ENCODE data around the gene NEK6. TPM values are rescaled to one million over a fixed set of nuclear protein-coding genes. Genes with fewer than 3 reads are reported as not detected.

NEK6 gene
- total RNA-seq, 1 donor from 2014 or later, result 15.7 TPM

DNA sequence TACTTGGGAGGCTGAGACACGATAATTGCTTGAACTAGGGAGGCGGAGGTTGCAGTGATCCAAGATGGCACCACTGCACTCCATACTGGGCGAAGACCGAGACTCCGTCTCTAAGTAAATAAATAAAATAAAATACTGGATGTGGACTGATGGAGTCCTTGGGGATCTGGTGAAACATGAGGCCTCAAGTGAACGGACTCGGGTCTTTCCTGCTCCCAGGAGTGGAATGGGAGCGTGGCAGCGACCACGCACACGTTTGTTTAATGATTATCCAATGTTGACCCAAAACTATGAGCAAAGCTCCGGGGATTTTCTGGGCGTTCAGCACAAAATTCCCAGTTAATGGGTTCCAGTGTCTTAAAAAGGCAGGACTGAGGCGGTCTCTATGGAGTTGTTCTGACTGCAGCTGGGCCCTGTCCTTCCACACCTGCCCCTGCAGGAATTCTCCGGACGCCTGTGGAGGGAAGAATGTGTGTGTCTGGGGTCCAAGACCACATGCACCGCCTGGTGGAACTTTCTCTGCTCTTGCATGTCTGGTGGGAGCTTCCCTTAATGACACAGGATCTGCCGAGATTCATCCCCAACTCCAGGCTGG, 26.6 kb downstream of the NEK6 start:
- Histone ChIP-seq H3K4me1 (ENCODE audit: control insufficient read depth in 3 of 3, insufficient read depth in 3 of 3, low read length in 3 of 3) (peaks cover 56 to 69% (median 60%) of the 10 kb centered on the region in 3 donors), H3K27me3 (ENCODE audit: control insufficient read depth in 3 of 3, insufficient read depth in 3 of 3, low read length in 3 of 3) (no peaks in the 10 kb centered on the region), H3K9ac (ENCODE audit: low read depth in 1 of 3, low read length in 3 of 3) (peak overlapping the region in 1 of 3 donors; percentile 38), H3K4me3 (ENCODE audit: low read length in 3 of 3) (no peak overlapping the region), H3K9me3 (ENCODE audit: control insufficient read depth in 3 of 3, low read length in 3 of 3) (no peaks in the 10 kb centered on the region), H3K36me3 (ENCODE audit: control insufficient read depth in 3 of 3, insufficient read depth in 3 of 3, low read length in 3 of 3) (no peaks in the 10 kb centered on the region), H3K27ac (ENCODE audit: low read depth, low read length) (peak overlapping the region; percentile 85)

DNA sequence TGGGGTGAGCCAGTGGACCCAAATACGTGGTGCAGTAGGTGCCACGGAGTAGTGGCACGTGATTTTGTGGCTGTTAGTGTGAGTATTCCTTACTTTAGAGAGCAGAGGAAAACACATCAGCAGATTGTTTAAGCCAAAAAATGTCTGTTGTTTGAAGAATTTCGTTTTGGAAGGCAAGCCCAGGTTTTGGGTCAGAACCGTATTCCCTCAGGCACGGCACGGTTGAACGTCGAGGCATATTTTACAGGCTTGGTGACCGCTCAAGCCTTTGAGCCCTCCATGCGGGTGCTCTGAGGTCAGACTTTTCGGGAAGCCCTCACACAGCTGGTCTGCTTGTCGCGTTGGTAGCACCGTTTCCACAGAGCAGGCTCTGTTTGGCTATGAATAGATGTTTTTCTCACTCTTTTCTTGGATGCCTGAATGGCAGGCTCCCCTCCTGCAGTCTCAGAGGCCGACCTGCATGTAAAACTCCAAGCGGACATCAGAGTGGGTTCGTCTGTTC, 27.2 kb downstream of the NEK6 start:
- Histone ChIP-seq H3K27me3 (ENCODE audit: control insufficient read depth in 3 of 3, insufficient read depth in 3 of 3, low read length in 3 of 3) (no peaks in the 10 kb centered on the region), H3K4me3 (ENCODE audit: low read length in 3 of 3) (no peak overlapping the region), H3K9ac (ENCODE audit: low read depth in 1 of 3, low read length in 3 of 3) (peak overlapping the region; percentile 33 to 51 (median 38)), H3K36me3 (ENCODE audit: control insufficient read depth in 3 of 3, insufficient read depth in 3 of 3, low read length in 3 of 3) (no peaks in the 10 kb centered on the region), H3K9me3 (ENCODE audit: control insufficient read depth in 3 of 3, low read length in 3 of 3) (no peaks in the 10 kb centered on the region), H3K27ac (ENCODE audit: low read depth, low read length) (peak overlapping the region; percentile 85), H3K4me1 (ENCODE audit: control insufficient read depth in 3 of 3, insufficient read depth in 3 of 3, low read length in 3 of 3) (peaks cover 50 to 67% (median 54%) of the 10 kb centered on the region in 3 donors)

- Histone ChIP-seq H3K4me1 (ENCODE audit: control insufficient read depth in 3 of 3, insufficient read depth in 3 of 3, low read length in 3 of 3) (peaks cover 45 to 67% (median 53%) of the 10 kb centered on the region in 3 donors), H3K27me3 (ENCODE audit: control insufficient read depth in 3 of 3, insufficient read depth in 3 of 3, low read length in 3 of 3) (no peaks in the 10 kb centered on the region), H3K4me3 (ENCODE audit: low read length in 3 of 3) (no peak overlapping the region), H3K9ac (ENCODE audit: low read depth in 1 of 3, low read length in 3 of 3) (peak overlapping the region in 2 of 3 donors; percentile 33 to 51), H3K9me3 (ENCODE audit: control insufficient read depth in 3 of 3, low read length in 3 of 3) (no peaks in the 10 kb centered on the region), H3K36me3 (ENCODE audit: control insufficient read depth in 3 of 3, insufficient read depth in 3 of 3, low read length in 3 of 3) (no peaks in the 10 kb centered on the region), H3K27ac (ENCODE audit: low read depth, low read length) (peak overlapping the region; percentile 85)
Observed at GRCh38 chr9:124285490-124285889, 27.7 kb downstream of the NEK6 start.

DNA sequence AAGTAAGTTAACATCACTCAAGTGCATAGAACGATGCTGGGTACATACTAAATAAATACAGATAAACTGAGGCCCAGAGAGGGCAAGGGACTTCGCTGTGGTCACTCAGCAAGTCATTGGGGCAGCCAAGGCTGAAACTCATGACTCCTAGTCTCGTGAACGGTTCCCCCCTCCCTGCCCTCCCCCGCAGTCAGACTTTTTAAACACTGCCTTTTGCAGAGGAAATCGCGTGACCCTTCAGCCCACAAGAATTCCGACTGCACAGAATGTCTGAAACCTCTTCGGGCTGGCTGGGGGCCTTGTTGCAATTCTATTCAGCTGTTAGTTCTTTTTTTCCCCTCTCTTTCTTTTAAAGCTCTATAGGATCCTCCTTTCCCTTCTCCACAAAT, 28.1 kb downstream of the NEK6 start:
- H3K36me3 ChIP-seq (ENCODE audit: control insufficient read depth in 3 of 3, insufficient read depth in 3 of 3, low read length in 3 of 3), result no peaks in the 10 kb centered on the region
- H3K9me3 ChIP-seq (ENCODE audit: control insufficient read depth in 3 of 3, low read length in 3 of 3), result no peaks in the 10 kb centered on the region
- H3K4me1 ChIP-seq (ENCODE audit: control insufficient read depth in 3 of 3, insufficient read depth in 3 of 3, low read length in 3 of 3), result peaks cover 40 to 67% (median 52%) of the 10 kb centered on the region in 3 donors
- H3K4me3 ChIP-seq (ENCODE audit: low read length in 3 of 3), result no peak overlapping the region
- H3K27me3 ChIP-seq (ENCODE audit: control insufficient read depth in 3 of 3, insufficient read depth in 3 of 3, low read length in 3 of 3), result no peaks in the 10 kb centered on the region
- H3K27ac ChIP-seq (ENCODE audit: low read depth, low read length), result peak overlapping the region; percentile 85
- H3K9ac ChIP-seq (ENCODE audit: low read depth in 1 of 3, low read length in 3 of 3), result peak overlapping the region in 2 of 3 donors; percentile 12 to 60

DNA sequence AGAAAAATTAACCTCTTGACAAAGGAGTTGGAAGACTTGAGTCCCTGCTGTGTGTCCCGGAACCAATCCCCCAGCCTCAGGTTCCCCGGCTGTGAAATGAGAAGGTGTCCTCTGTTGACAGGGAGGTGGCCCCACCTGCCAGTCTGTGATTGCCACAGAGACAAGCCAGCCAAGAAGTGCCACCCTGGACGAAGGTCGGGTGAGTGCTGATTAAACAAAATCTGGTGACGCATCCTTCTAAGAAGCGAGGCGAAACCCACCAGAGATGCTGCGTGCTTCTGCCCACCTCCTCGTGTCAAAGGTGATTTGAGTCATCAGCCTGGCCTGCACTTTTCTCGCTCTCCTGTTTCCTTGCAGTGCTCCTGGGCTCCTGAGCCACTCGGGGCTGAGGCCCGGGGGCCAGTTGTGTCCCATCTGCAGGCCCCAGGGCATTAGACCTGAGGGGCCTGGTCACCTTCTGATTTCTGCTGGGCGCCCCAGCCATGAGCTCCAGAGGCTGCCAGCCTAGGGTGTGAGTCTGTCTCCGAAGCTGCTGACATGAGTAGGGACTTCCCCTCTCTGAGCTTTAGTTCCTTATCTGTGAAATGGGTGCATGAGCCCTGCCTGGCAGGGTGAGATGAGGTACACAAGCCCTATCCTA, 28.7 kb downstream of the NEK6 start:
- Histone ChIP-seq H3K36me3 (ENCODE audit: control insufficient read depth in 3 of 3, insufficient read depth in 3 of 3, low read length in 3 of 3) (no peaks in the 10 kb centered on the region), H3K27me3 (ENCODE audit: control insufficient read depth in 3 of 3, insufficient read depth in 3 of 3, low read length in 3 of 3) (no peaks in the 10 kb centered on the region), H3K9ac (ENCODE audit: low read depth in 1 of 3, low read length in 3 of 3) (peak overlapping the region in 2 of 3 donors; percentile 12 to 60), H3K4me3 (ENCODE audit: low read length in 3 of 3) (no peak overlapping the region), H3K4me1 (ENCODE audit: control insufficient read depth in 3 of 3, insufficient read depth in 3 of 3, low read length in 3 of 3) (peaks cover 38 to 70% (median 54%) of the 10 kb centered on the region in 3 donors), H3K27ac (ENCODE audit: low read depth, low read length) (peak overlapping the region; percentile 85), H3K9me3 (ENCODE audit: control insufficient read depth in 3 of 3, low read length in 3 of 3) (no peaks in the 10 kb centered on the region)

DNA sequence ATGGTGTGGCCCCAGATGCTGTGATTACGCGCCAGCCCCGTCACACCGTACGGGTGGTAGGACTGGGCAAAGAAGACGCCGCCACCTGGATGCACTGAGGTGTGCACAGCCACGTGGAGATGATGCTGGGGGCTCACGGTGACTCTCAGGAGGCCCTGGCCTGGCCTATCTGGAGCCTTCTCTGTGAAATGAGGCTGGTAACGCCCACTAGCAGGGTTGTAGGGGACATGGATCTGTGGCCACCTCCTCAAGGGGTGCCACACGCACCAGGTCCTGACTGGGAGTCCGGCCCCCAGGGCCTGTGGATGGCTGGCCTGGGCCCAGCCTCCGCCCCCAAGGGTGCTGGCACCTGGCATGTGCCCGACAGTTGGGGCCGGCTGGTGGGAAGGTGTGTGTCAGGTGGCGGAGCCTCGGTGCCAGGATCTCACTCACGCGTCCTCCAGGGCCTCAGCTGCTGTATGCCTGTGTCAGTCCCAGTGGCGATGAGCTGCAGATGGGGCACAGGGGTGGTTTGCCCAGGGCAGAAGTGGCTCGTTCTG, 32.4 kb downstream of the NEK6 start:
- Histone ChIP-seq H3K9ac (ENCODE audit: low read depth in 1 of 3, low read length in 3 of 3) (no peak overlapping the region), H3K36me3 (ENCODE audit: control insufficient read depth in 3 of 3, insufficient read depth in 3 of 3, low read length in 3 of 3) (no peaks in the 10 kb centered on the region), H3K27ac (ENCODE audit: low read depth, low read length) (no peak overlapping the region), H3K9me3 (ENCODE audit: control insufficient read depth in 3 of 3, low read length in 3 of 3) (no peaks in the 10 kb centered on the region), H3K4me3 (ENCODE audit: low read length in 3 of 3) (no peak overlapping the region), H3K27me3 (ENCODE audit: control insufficient read depth in 3 of 3, insufficient read depth in 3 of 3, low read length in 3 of 3) (no peaks in the 10 kb centered on the region), H3K4me1 (ENCODE audit: control insufficient read depth in 3 of 3, insufficient read depth in 3 of 3, low read length in 3 of 3) (peaks cover 34 to 61% (median 46%) of the 10 kb centered on the region in 3 donors)

- Histone ChIP-seq H3K4me3 (ENCODE audit: low read length in 3 of 3) (no peak overlapping the region), H3K9me3 (ENCODE audit: control insufficient read depth in 3 of 3, low read length in 3 of 3) (no peaks in the 10 kb centered on the region), H3K27ac (ENCODE audit: low read depth, low read length) (no peak overlapping the region), H3K27me3 (ENCODE audit: control insufficient read depth in 3 of 3, insufficient read depth in 3 of 3, low read length in 3 of 3) (no peaks in the 10 kb centered on the region), H3K4me1 (ENCODE audit: control insufficient read depth in 3 of 3, insufficient read depth in 3 of 3, low read length in 3 of 3) (peaks cover 35 to 62% (median 44%) of the 10 kb centered on the region in 3 donors), H3K36me3 (ENCODE audit: control insufficient read depth in 3 of 3, insufficient read depth in 3 of 3, low read length in 3 of 3) (no peaks in the 10 kb centered on the region), H3K9ac (ENCODE audit: low read depth in 1 of 3, low read length in 3 of 3) (no peak overlapping the region)
Observed at GRCh38 chr9:124290743-124291554, 33.2 kb downstream of the NEK6 start.

- Histone ChIP-seq H3K27ac (ENCODE audit: low read depth, low read length) (no peak overlapping the region), H3K36me3 (ENCODE audit: control insufficient read depth in 3 of 3, insufficient read depth in 3 of 3, low read length in 3 of 3) (no peaks in the 10 kb centered on the region), H3K4me1 (ENCODE audit: control insufficient read depth in 3 of 3, insufficient read depth in 3 of 3, low read length in 3 of 3) (peaks cover 35 to 62% (median 49%) of the 10 kb centered on the region in 3 donors), H3K27me3 (ENCODE audit: control insufficient read depth in 3 of 3, insufficient read depth in 3 of 3, low read length in 3 of 3) (peaks cover 0 to 5% (median 0%) of the 10 kb centered on the region in 3 donors), H3K4me3 (ENCODE audit: low read length in 3 of 3) (peak overlapping the region in 1 of 3 donors; percentile 35), H3K9me3 (ENCODE audit: control insufficient read depth in 3 of 3, low read length in 3 of 3) (no peaks in the 10 kb centered on the region), H3K9ac (ENCODE audit: low read depth in 1 of 3, low read length in 3 of 3) (peak overlapping the region in 1 of 3 donors; percentile 8)
Observed at GRCh38 chr9:124291801-124292396, 34.1 kb downstream of the NEK6 start.

DNA sequence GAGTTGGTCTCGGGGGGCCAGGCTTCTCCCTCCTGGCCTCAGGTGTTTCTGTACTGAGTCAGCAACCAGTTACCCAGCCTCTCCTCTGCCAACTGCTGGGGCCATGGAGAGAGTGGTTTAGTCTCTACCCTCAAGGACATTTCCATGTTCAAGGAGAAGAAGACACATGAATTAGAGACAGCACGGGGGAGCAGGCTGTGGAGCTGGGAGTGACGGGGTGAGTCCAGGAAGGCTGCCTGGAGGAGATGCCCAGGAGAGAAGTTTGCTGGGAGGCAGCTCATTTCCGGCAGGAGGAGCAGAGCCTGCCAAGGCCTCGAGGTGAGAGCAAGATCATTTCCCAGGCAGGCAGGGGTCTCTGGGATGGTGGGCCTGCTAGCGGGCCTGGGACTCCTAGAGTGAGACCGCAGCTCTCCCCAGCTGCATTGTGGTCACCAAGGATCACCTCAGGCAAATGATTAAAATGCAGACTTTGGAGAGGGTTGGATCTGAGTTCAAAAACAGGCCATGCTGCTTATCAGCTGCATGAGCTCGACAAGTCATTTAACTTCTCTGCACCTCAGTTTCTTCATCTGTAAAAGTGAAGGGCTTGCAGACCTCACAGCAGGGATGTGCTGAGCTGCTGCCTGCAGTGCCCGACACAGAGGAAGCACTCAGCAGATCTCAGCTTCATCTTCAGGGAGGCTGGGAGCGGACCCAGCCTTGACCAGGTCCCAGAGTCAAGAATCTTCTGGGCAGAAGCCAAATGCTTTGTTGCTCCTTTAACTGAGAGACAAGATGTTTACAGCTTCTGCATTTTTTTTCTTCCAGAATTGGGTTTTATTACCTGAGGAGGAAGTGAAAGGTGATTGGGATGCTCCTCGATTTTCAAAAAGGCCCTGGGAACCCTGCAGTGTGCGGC, 35.2 kb downstream of the NEK6 start:
- H3K4me1 ChIP-seq (ENCODE audit: control insufficient read depth in 3 of 3, insufficient read depth in 3 of 3, low read length in 3 of 3), result peaks cover 43 to 66% (median 54%) of the 10 kb centered on the region in 3 donors

More for the DNA sequence above, 35.2 kb downstream of the NEK6 start:
- no peak overlapping the region for H3K9ac ChIP-seq (ENCODE audit: low read depth in 1 of 3, low read length in 3 of 3)
- H3K9me3 ChIP-seq (ENCODE audit: control insufficient read depth in 3 of 3, low read length in 3 of 3), result no peaks in the 10 kb centered on the region
- H3K27ac ChIP-seq (ENCODE audit: low read depth, low read length), result no peak overlapping the region
- no peak overlapping the region for H3K4me3 ChIP-seq (ENCODE audit: low read length in 3 of 3)
- no peaks in the 10 kb centered on the region for H3K36me3 ChIP-seq (ENCODE audit: control insufficient read depth in 3 of 3, insufficient read depth in 3 of 3, low read length in 3 of 3)
- H3K27me3 ChIP-seq (ENCODE audit: control insufficient read depth in 3 of 3, insufficient read depth in 3 of 3, low read length in 3 of 3), result peaks cover 0 to 6% (median 0%) of the 10 kb centered on the region in 3 donors

Data from skeletal muscle tissue (tissue), 4 donors.